HG02642 (cell line): ENCODE measurements around the gene ANGPTL8.

Experiments used
- ATAC-seq: cut with Tn5 transposase; IDR thresholded peaks from one replicate; pipeline ENCODE4 v1.9.1; 2021; ENCODE audit warnings: mild to moderate bottlenecking; ENCODE audit not compliant: unreplicated experiment, poor library complexity

The ANGPTL8 gene

GRCh38 chr19:11286312-11286974 lies 47.0 kb downstream of the ANGPTL8 start:
- ATAC-seq = no peak

- ATAC-seq = no peak
Measured at GRCh38 chr19:11288349-11288748, 48.9 kb downstream of the ANGPTL8 start.

GRCh38 chr19:11290256-11290655 lies 50.8 kb downstream of the ANGPTL8 start:
- ATAC-seq = no peak

GRCh38 chr19:11291415-11291814 lies 52.0 kb downstream of the ANGPTL8 start:
- ATAC-seq = no peak
